OCI-LY3 (cell line): Measurements from ENCODE around the gene REXO1.

Experiments
- EZH2phosphoT487 ChIP-seq: fragments of 200-600 bp; shearing (Covaris generic); IDR thresholded peaks from 2 replicates; pipeline ENCODE4 v1.6.1; 2018; ENCODE audit warnings: antibody characterized with exemption, mixed run types, low read depth
- TF ChIP-seq, protein P1 (sequence below): fragments of 200-600, 300-600 bp; sonication (generic); IDR thresholded peaks from 2 replicates; pipeline ENCODE4 v1.5.1; 2014; ENCODE audit warnings: antibody characterized with exemption, low read length, low read depth

DNA sequence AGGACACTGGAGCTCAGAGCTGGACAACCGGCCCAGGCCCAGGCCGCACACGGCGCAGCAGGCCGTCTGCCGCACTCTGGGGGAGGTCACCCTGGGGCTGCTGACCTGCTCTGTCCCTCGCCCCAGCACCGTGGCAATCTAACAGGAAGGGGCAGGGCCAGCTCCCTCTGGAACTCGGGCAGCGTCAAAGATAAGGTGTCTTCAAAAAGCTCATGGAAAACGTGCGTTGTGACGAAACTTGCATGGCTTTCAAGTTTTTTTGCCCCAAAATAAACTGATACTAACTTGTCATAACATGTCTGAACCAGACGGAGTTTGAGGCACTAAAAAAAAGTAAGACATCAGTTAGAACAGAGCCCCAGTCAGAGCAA lies 24.0 kb downstream of the REXO1 start:
- no peak for TF ChIP-seq EZH2phosphoT487
- TF ChIP-seq, protein P1, sequence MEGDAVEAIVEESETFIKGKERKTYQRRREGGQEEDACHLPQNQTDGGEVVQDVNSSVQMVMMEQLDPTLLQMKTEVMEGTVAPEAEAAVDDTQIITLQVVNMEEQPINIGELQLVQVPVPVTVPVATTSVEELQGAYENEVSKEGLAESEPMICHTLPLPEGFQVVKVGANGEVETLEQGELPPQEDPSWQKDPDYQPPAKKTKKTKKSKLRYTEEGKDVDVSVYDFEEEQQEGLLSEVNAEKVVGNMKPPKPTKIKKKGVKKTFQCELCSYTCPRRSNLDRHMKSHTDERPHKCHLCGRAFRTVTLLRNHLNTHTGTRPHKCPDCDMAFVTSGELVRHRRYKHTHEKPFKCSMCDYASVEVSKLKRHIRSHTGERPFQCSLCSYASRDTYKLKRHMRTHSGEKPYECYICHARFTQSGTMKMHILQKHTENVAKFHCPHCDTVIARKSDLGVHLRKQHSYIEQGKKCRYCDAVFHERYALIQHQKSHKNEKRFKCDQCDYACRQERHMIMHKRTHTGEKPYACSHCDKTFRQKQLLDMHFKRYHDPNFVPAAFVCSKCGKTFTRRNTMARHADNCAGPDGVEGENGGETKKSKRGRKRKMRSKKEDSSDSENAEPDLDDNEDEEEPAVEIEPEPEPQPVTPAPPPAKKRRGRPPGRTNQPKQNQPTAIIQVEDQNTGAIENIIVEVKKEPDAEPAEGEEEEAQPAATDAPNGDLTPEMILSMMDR, result no peak
